Tibial artery (tissue), 4 donors: ENCODE data around the gene NELFA.

Experiments
- DNase-seq, 2 donors: peaks; one replicate each; pipeline ENCODE4 v3.0.0-alpha.2; 2019
- H3K27ac ChIP-seq, 2 donors: fragments of 200-600 bp; sonication (generic) in 1 of 2; 1 replicate in 1 of 2; 2 replicates in 1 of 2; pipeline ENCODE4 v1.5.1; 2018 to 2019; ENCODE audit warnings: mild to moderate bottlenecking in 1 of 2
- H3K27me3 ChIP-seq, 2 donors: fragments of 200-600 bp; sonication (generic) in 1 of 2; one replicate each; pipeline versions ENCODE4 v1.5.1 to v1.6.0; 2016 to 2019
- H3K36me3 ChIP-seq, 3 donors: fragments of 200-600 bp; sonication (generic) in 2 of 3; one replicate each; pipeline ENCODE4 v1.5.1; 2016 to 2019; ENCODE audit warnings: mild to moderate bottlenecking in 2 of 3
- H3K4me1 ChIP-seq, 4 donors: fragments of 200-600 bp; sonication (generic) in 2 of 4; 1 replicate in 3 of 4; 2 replicates in 1 of 4; pipeline ENCODE4 v1.5.1; 2016 to 2019
- H3K4me3 ChIP-seq, 2 donors: fragments of 200-600 bp; sonication (generic) in 1 of 2; 1 replicate in 1 of 2; 2 replicates in 1 of 2; pipeline ENCODE4 v1.5.1; 2018 to 2019; ENCODE audit warnings: mild to moderate bottlenecking in 2 of 2
- H3K9me3 ChIP-seq, 3 donors: fragments of 200-600 bp; sonication (generic) in 1 of 3; one replicate each; pipeline ENCODE4 v1.5.1; 2016 to 2019
- intact Hi-C: fragments of 100-400 bp; cut with DNase I; formaldehyde crosslinking; loops from one replicate; pipeline ENCODE4 v1.15.0; 2023; ENCODE audit warnings: low total_unique reads
- TF ChIP-seq, protein P1 (sequence below), 2 experiments: fragments of 200-600 bp in 1 of 2; fragments of 450-650 bp in 1 of 2; IDR thresholded peaks; one replicate each; pipeline ENCODE4 v1.5.1; 2017 to 2019; ENCODE audit warnings: antibody characterized with exemption in 2 of 2, mild to moderate bottlenecking in 1 of 2, moderate library complexity in 1 of 2

NELFA gene

DNA sequence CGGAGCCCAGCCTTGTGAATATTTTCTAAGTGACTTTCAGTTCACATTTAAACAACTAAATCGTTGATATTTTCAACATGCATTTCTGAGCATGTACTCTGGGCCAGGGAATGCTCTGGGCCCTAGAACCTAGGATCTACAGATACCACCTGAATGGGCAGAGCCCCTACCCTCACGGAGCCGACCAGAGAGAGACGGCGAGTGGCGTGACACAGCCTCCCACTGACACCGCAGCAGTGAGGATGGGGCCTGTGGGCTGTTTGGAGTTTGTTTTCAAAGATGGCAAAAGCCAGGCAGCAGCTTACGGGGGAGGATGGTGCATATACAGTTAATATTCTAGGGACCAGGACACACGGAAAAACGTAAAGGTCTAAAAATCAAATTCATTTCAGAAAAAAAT lies 17.7 kb downstream of the NELFA start:
- no peak overlapping the region for H3K4me3 ChIP-seq
- H3K27ac ChIP-seq = no peak overlapping the region
- intact Hi-C loops = no loop called here
- TF ChIP-seq, protein P1, sequence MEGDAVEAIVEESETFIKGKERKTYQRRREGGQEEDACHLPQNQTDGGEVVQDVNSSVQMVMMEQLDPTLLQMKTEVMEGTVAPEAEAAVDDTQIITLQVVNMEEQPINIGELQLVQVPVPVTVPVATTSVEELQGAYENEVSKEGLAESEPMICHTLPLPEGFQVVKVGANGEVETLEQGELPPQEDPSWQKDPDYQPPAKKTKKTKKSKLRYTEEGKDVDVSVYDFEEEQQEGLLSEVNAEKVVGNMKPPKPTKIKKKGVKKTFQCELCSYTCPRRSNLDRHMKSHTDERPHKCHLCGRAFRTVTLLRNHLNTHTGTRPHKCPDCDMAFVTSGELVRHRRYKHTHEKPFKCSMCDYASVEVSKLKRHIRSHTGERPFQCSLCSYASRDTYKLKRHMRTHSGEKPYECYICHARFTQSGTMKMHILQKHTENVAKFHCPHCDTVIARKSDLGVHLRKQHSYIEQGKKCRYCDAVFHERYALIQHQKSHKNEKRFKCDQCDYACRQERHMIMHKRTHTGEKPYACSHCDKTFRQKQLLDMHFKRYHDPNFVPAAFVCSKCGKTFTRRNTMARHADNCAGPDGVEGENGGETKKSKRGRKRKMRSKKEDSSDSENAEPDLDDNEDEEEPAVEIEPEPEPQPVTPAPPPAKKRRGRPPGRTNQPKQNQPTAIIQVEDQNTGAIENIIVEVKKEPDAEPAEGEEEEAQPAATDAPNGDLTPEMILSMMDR (IDR thresholded peaks at IDR 0.05) = no peak
- H3K27me3 ChIP-seq = no peaks in the 10 kb centered on the region
- H3K9me3 ChIP-seq = no peaks in the 10 kb centered on the region
- H3K36me3 ChIP-seq = peaks cover 44 to 54% (median 45%) of the 10 kb centered on the region in 3 donors
- DNase-seq = no peak
- H3K4me1 ChIP-seq = peaks cover 0 to 18% (median 0%) of the 10 kb centered on the region in 4 donors

DNA sequence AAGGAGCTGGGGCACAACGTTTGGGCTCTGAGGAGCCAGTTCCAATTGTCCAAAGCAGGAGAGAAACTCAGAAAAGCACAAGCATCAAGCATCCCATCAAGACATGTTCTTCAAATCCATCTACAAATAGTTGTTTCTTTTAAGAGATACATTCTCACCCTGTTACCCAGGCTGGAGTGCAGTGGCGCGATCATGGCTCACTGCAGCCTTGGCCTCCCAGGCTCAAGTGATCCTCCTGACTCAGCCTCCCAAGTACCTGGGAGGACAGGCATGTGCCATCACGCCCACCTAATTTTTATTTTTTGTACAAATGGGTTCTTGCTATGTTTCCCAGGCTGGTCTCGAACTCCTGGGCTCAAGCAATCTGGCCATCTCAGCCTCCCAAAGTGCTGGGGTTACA lies 18.1 kb downstream of the NELFA start:
- intact Hi-C loops = no loop called here
- Histone ChIP-seq H3K27ac (no peak overlapping the region), H3K36me3 (peaks cover 48 to 58% (median 49%) of the 10 kb centered on the region in 3 donors), H3K4me1 (peaks cover 0 to 18% (median 0%) of the 10 kb centered on the region in 4 donors), H3K27me3 (no peaks in the 10 kb centered on the region), H3K9me3 (no peaks in the 10 kb centered on the region), H3K4me3 (no peak overlapping the region)
- DNase-seq = no peak
- TF ChIP-seq, protein P1 (IDR thresholded peaks at IDR 0.05) = no peak

DNA sequence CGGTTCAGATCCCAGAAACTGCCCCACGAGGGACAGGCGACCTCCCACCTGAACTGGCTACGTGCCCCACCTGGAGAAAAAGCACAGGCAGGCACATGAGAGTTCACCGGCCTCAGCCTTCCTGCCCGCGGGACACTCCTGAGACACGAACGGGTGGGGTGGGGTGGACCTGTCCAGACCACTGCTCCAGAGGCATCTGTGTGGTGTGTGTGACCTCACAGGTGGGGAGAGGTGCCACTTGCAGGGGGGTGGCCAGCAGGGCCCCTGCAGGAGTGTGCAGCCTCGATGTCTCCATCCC lies 18.5 kb downstream of the NELFA start:
- TF ChIP-seq, protein P1 (IDR thresholded peaks at IDR 0.05) = no peak
- intact Hi-C loops = no loop called here
- peaks cover 0 to 18% (median 0%) of the 10 kb centered on the region in 4 donors for H3K4me1 ChIP-seq
- H3K27me3 ChIP-seq = no peaks in the 10 kb centered on the region
- peaks cover 52 to 62% (median 53%) of the 10 kb centered on the region in 3 donors for H3K36me3 ChIP-seq
- H3K4me3 ChIP-seq = no peak overlapping the region
- H3K27ac ChIP-seq = no peak overlapping the region
- DNase-seq = no peak
- H3K9me3 ChIP-seq = no peaks in the 10 kb centered on the region

DNA sequence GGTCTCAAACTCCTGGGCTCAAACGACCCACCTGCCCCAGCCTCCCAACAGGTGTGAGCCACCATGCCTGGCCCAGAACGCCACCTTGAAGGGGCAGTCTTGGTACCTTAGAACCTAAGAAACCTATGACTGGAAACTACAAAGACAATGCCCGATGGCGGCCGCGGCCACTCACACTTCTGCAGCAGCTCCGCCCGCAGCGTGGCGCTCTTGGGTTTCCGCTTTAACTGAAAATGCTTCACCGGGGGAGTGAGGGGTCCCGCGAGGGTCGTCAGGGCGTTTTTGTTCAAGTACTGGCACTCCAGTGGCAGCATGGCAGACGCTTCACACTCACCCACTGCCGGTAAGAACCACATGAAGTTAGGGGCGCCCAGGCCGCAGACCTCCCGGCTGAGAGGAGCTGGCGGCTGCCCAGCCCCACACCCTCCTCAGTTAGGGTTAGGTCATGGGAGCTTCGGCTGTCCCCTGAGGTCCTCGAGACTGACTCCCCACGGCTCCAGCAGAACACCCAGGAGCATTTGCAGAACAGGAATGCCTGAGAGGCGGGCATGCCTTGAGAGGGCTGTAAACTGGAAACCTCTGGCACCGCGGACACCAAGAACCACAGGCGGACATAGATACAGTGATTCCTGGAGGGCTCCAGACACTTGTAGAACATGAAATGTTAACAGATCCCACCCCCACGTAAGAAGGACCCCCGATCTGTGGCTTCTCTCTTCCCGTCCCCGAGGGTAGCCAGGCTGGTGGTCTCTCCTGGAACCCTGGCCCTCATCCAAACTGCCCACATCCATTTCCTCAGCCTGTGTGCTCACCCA lies 19.0 kb downstream of the NELFA start:
- no peaks in the 10 kb centered on the region for H3K9me3 ChIP-seq
- DNase-seq = no peak
- intact Hi-C loops = no loop called here
- no peak overlapping the region for H3K27ac ChIP-seq
- peaks cover 57 to 67% (median 58%) of the 10 kb centered on the region in 3 donors for H3K36me3 ChIP-seq
- no peak overlapping the region for H3K4me3 ChIP-seq
- TF ChIP-seq, protein P1 (IDR thresholded peaks at IDR 0.05) = no peak
- H3K4me1 ChIP-seq = peaks cover 0 to 19% (median 0%) of the 10 kb centered on the region in 4 donors
- H3K27me3 ChIP-seq = no peaks in the 10 kb centered on the region

DNA sequence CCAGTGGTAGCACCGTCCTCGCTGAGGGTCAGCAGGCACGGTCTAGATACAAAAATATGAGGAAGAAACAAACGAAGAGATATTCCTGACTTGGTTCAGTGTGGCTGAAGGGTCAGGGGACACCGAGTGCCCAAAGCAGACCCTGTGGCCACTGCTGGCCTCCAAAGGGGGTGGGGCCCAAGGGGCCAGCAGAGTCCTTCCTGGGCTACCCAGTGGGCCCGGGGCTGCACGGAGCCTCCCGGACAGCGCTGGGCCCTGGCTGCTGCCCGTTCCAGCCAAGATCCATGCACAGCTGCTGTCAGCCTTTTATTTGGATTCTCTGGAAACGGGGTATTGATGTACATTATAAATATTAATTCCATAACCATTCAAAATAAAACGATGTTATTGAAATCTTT lies 20.4 kb downstream of the NELFA start:
- Histone ChIP-seq H3K27me3 (no peaks in the 10 kb centered on the region), H3K4me1 (peaks cover 0 to 23% (median 0%) of the 10 kb centered on the region in 4 donors), H3K9me3 (no peaks in the 10 kb centered on the region), H3K27ac (no peak overlapping the region), H3K4me3 (no peak overlapping the region), H3K36me3 (peaks cover 70 to 82% (median 72%) of the 10 kb centered on the region in 3 donors)
- intact Hi-C loops = no loop called here
- TF ChIP-seq, protein P1 (IDR thresholded peaks at IDR 0.05) = no peak
- no peak for DNase-seq
